GM19043 (cell line): Measurements from ENCODE around the gene CD93.

Experiments
- ATAC-seq: cut with Tn5 transposase; IDR thresholded peaks from one replicate; pipeline ENCODE4 v1.9.1; 2021; ENCODE audit warnings: low read depth; ENCODE audit not compliant: unreplicated experiment

The CD93 gene

DNA sequence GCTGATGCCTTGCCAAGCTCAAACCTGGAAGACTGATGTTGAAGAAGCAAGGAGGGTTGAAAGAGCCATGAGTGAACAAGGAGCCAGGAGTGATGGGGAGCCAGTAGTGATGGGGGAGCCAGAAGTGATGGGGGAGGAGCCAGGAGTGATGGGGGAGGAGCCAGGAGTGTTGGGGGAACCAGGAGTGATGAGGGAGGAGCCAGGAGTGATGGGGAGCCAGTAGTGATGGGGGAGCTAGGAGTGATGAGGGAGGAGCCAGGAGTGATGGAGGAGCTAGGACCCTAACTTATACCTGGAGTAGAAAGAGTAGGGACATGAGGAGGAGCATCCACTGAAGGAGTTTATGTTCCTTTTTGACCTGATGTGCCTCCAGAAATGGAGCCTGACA, 14.6 kb upstream of the CD93 start:
- ATAC-seq: no peak

- no peak for ATAC-seq
Observed at GRCh38 chr20:23099791-23100719, 13.9 kb upstream of the CD93 start.

DNA sequence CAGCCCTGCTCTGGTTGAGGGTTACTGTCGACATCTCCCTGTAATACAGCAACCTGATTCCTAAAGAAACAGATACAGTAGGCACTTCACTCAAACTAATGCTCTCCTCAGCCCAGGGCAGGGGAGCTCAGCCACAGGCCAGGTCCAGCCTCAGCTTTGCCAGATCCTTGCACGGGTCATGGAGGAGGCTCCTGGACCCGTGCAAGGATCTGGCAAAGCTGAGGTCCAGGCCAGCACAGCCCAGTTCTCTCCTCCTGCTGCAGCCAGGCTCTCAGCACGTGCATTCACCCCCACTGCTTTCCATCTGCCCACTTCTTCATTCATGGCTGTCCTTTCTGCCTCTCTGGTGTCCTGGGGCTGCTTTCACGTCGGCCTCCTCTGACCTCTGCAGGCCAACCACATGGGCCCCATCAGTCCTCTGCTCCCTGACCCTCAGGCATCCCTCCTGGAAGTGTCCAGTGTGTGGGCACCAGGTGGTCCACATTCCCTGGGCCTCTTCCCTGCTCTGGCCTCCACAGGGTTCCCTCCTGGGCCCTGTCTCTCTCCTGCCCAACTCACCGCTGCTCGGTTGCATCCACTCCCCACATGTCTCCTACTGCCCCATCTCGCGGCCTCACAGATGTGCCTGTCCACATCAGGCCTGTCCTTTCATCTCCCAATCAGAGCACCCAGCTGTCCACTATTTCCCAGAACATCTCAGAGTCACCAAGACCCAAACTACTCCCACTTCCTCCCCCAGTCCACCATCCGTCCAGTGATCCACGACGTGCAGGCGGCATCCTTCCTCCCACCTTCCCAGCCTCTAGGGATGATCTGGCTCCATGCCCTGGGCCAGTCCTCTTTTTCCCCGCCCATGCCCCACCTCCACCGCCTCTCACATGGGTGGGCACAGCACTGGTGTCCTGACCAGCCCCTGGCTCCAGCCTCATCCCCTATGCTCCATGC, 11.8 kb upstream of the CD93 start:
- ATAC-seq: no peak

- no peak for ATAC-seq
Observed at GRCh38 chr20:23096986-23097520, 10.9 kb upstream of the CD93 start.

DNA sequence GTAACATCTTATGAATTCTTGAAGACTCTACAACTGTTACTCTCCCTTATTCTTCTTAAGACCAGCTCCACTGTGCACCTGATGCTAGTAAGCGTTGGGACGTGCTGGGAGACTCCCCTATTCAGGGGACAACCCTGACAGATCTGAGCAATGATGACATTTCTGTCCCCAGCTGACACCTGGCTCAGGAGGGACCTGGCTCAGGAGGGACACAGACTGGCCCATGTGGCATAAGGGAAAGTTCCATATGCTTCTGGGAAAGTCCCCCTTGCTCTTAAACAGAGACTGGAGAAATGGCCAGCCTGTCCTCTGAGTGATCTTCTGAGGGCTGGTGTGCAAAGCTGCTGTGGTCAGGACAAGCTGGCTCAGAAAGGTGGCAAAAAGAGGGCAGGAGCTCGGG, 10.0 kb upstream of the CD93 start:
- ATAC-seq: no peak

GRCh38 chr20:23095499-23095898, 9.4 kb upstream of the CD93 start:
- no peak for ATAC-seq

GRCh38 chr20:23094927-23095326, 8.8 kb upstream of the CD93 start:
- ATAC-seq: no peak

GRCh38 chr20:23094213-23094896, 8.2 kb upstream of the CD93 start:
- no peak for ATAC-seq

DNA sequence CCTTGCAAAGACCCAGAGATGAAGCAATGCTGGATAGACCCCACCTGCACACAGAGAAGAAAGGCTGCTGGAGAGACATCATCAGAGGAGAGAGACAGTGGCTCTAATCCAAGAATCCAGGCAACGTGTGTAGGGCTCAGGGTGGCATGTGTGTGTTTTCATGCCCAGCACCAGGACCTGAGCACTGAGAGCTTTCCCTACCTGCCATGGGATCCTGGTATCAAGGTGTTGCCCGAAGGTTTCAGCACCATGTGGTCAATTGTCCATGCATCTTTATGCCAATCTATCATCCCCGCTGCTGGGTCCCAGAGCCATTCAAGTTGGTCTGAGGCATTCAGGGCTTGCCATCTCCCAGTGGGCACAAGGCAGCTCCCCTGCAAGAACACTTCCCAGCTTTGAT, 7.5 kb upstream of the CD93 start:
- ATAC-seq: no peak

DNA sequence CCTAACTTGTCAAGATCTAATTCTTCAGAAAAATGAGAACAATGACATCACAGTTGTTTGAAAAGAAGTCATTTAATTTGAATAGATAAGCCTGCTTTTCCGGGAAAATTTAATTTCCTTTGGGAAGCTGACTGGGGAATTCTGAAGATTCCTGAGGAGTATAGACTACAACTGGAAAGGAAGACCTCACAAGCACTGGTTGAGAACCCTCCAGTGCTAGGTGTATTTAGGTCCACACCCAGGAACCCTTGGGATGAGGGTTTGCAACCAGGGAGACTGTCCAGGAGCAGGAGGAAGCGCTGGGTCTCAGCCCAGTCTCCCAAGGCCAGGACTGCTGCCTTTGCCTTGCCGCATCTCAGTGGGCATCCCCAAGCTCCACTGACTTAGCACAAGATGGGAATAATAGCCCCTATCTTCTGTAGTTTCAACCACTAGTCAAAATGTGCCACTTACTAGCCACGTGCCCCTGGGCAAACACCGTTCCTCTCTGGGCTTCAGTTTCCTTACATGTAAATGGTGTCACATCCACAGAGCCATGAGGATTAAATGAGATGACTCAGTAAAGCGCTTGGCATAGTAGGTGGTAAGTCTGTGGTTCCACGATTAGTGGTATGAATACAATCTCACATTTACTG, 6.9 kb upstream of the CD93 start:
- no peak for ATAC-seq

- ATAC-seq: no peak
Observed at GRCh38 chr20:23092384-23092756, 6.2 kb upstream of the CD93 start.

GRCh38 chr20:23091721-23092383, 5.7 kb upstream of the CD93 start:
- ATAC-seq: no peak

DNA sequence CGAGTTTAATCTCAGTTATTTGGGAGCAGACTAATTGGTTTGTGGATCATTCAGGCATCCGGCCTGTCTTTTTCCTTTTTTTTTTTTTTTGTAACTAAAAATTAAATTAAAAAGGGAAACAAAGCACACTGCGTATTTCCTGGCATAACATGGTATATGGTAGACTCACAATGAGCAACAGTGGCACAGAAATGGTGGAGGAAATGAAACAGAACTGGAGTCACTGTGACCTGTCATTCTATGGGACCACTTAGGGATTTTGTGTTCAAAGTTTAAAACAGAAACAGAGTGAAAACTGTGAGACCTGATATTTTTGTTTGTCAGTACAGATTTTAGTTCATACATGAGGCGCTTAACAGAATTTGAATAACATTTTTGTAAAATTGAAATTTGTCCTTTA, 4.8 kb upstream of the CD93 start:
- ATAC-seq: no peak

DNA sequence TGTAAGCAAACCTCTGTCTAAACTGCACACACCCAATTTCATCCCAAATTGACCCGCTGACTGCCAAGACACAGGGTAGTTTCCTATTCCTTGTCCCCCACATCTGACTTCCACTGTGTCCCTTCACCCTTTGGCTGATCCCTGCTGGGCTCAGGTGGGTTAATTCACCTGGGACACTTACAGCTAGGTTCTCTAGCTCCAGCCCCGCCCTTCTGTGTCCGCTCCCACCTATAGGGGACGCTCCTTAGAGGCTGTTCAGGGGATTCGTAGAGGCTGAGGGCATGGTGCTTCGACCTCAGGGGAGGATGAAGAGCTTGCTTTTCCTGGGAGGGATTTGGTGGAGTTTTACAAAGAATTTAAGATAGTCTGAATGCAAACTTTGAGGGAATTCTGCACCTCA, 4.0 kb upstream of the CD93 start:
- ATAC-seq: no peak

DNA sequence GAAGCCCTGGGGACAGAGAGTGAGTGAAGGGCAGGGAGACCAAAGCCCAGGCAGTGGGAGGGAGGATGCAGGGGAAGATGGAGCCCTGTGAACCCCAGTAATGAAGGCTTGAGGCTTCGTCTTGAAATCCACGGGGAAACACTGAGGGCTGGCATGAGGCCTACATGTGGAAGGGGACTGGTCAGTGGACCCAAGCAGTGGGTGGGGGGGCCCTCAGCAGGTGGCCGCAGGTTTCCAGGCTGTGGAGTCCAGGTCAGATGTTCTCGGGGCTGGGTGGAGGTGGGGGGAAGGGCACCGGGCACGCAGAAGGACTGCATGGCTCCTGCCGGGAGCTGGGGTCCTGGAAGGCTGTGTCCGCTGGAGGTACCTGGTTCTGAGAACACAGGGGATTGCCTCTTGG, 2.7 kb upstream of the CD93 start:
- ATAC-seq: no peak

DNA sequence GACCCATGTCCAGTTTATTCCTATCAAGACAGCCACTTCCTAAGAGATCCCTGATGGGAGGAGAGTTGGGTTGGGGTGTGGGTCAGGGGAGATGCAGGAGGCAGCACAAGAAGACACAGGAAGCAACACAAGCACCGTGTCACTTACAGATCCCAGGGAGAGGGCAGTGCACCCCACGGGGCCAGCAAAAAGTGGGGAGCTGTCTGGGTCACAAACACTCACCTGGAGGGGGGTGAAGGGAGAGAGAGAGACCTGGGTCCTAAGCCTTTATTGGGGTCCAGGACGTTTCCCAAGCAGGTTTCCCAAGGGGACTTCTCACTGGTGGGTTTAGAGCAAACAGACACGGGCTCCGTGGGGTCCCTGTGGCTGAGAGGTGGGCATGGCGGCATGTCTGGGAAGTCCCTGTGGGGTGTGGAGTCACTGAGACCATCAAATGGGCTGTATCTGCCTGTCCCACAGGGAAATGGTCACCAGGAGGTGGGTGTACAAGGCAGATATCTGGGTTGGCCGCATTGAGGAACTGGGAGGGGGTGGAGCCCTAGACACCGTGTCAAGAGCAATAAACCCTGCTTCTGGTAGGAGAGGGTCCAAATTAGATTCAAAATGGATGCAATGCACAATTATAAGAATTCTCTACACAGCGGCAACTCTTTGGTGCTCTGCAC, 1.6 kb upstream of the CD93 start:
- ATAC-seq: no peak

GRCh38 chr20:23086931-23087411, 847 bp upstream of the CD93 start:
- no peak for ATAC-seq

- no peak for ATAC-seq
Observed at GRCh38 chr20:23085436-23086055, 578 bp downstream of the CD93 start.
